HG02678 (cell line): Measurements from ENCODE around the gene MICAL2.

ENCODE experiments used
- ATAC-seq: cut with Tn5 transposase; IDR thresholded peaks from one replicate; pipeline ENCODE4 v1.9.1; 2021; ENCODE audit warnings: mild to moderate bottlenecking, moderate library complexity; ENCODE audit not compliant: unreplicated experiment

MICAL2 gene

GRCh38 chr11:12243486-12243885 is 133.1 kb downstream of the MICAL2 start:
- no peak for ATAC-seq

- no peak for ATAC-seq
Observed at GRCh38 chr11:12243911-12244550, 133.6 kb downstream of the MICAL2 start.

GRCh38 chr11:12245091-12245490 is 134.7 kb downstream of the MICAL2 start:
- no peak for ATAC-seq

GRCh38 chr11:12245549-12246016 is 135.2 kb downstream of the MICAL2 start:
- ATAC-seq, result no peak

- ATAC-seq, result no peak
Observed at GRCh38 chr11:12246147-12246546, 135.8 kb downstream of the MICAL2 start.

GRCh38 chr11:12246989-12247388 is 136.6 kb downstream of the MICAL2 start:
- no peak for ATAC-seq

GRCh38 chr11:12247543-12248254 is 137.3 kb downstream of the MICAL2 start:
- no peak for ATAC-seq

GRCh38 chr11:12248330-12248729 is 137.9 kb downstream of the MICAL2 start:
- no peak for ATAC-seq

GRCh38 chr11:12249590-12250260 is 139.3 kb downstream of the MICAL2 start:
- no peak for ATAC-seq

- ATAC-seq, result no peak
Observed at GRCh38 chr11:12251666-12252560, 141.5 kb downstream of the MICAL2 start.

GRCh38 chr11:12253843-12254281 is 143.5 kb downstream of the MICAL2 start:
- ATAC-seq, result no peak

GRCh38 chr11:12258451-12258850 is 148.1 kb downstream of the MICAL2 start:
- no peak for ATAC-seq

- no peak for ATAC-seq
Observed at GRCh38 chr11:12259956-12260355, 149.6 kb downstream of the MICAL2 start.

- no peak for ATAC-seq
Observed at GRCh38 chr11:12260731-12261521, 150.5 kb downstream of the MICAL2 start.

- no peak for ATAC-seq
Observed at GRCh38 chr11:12261551-12261950, 151.2 kb downstream of the MICAL2 start.

GRCh38 chr11:12263141-12263693 is 152.8 kb downstream of the MICAL2 start:
- ATAC-seq, result no peak

- ATAC-seq, result no peak
Observed at GRCh38 chr11:12264361-12264760, 154.0 kb downstream of the MICAL2 start.

GRCh38 chr11:12266132-12266531 is 155.7 kb downstream of the MICAL2 start:
- ATAC-seq, result no peak

GRCh38 chr11:12266943-12267342 is 156.6 kb downstream of the MICAL2 start:
- no peak for ATAC-seq

GRCh38 chr11:12267921-12268320 is 157.5 kb downstream of the MICAL2 start:
- ATAC-seq, result no peak
